Inflammatory macrophage treated with lipopolysaccharide for 4 hours (primary cell): ENCODE data around the gene LAMA2.

Experiments
- DNase-seq: peaks from one replicate; pipeline ENCODE4 v3.0.0-alpha.2; 2020

The LAMA2 gene, protein sequence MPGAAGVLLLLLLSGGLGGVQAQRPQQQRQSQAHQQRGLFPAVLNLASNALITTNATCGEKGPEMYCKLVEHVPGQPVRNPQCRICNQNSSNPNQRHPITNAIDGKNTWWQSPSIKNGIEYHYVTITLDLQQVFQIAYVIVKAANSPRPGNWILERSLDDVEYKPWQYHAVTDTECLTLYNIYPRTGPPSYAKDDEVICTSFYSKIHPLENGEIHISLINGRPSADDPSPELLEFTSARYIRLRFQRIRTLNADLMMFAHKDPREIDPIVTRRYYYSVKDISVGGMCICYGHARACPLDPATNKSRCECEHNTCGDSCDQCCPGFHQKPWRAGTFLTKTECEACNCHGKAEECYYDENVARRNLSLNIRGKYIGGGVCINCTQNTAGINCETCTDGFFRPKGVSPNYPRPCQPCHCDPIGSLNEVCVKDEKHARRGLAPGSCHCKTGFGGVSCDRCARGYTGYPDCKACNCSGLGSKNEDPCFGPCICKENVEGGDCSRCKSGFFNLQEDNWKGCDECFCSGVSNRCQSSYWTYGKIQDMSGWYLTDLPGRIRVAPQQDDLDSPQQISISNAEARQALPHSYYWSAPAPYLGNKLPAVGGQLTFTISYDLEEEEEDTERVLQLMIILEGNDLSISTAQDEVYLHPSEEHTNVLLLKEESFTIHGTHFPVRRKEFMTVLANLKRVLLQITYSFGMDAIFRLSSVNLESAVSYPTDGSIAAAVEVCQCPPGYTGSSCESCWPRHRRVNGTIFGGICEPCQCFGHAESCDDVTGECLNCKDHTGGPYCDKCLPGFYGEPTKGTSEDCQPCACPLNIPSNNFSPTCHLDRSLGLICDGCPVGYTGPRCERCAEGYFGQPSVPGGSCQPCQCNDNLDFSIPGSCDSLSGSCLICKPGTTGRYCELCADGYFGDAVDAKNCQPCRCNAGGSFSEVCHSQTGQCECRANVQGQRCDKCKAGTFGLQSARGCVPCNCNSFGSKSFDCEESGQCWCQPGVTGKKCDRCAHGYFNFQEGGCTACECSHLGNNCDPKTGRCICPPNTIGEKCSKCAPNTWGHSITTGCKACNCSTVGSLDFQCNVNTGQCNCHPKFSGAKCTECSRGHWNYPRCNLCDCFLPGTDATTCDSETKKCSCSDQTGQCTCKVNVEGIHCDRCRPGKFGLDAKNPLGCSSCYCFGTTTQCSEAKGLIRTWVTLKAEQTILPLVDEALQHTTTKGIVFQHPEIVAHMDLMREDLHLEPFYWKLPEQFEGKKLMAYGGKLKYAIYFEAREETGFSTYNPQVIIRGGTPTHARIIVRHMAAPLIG (N-terminal part only)

DNA sequence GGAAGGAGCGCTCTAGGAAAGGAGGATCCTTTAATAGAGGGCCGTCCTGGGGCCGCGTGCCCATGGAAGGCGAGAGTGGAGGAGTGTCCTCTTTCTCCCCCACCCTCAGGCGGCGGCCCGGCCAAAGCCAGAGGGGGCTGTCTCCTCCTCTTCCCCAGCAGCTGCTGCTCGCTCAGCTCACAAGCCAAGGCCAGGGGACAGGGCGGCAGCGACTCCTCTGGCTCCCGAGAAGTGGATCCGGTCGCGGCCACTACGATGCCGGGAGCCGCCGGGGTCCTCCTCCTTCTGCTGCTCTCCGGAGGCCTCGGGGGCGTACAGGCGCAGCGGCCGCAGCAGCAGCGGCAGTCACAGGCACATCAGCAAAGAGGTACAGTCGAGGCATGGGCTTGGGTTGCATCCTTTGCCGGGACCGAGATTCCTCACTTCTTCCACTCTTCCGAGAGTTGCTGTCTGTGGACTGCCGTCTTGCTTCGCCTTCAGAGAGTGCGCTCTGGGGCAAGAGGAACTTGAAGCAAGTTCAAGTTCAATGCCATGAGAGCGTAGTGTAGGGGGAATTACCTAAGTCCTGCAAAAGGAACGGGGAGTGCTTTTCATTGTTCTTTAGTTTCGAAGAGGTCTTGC is at the start of gene LAMA2:
TSS of gene LAMA2 (plus strand) at position 148 of the 621 bp plus-strand sequence. CDS start at position 256, 108 bp downstream.
- DNase-seq, result no peak

DNA sequence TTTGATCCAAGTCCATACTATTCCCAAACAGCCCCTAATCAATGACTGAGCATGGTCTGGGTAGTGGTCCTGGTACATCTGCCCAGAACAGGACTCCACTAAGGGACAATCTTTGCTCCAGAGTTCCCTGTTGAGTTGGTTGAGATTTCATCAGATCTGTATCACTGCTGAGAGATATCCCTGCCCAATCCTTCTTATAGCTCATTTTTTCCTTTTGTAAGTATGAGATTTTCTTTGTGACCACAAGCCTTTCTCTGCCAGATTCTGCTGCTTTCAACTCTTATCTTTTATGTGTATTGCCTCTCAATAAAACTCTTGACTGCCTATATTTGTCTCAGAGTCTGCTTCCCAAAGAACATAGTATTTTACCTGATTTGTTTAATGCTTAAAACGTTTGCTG is 46.2 kb upstream of the LAMA2 start:
- no peak for DNase-seq

DNA sequence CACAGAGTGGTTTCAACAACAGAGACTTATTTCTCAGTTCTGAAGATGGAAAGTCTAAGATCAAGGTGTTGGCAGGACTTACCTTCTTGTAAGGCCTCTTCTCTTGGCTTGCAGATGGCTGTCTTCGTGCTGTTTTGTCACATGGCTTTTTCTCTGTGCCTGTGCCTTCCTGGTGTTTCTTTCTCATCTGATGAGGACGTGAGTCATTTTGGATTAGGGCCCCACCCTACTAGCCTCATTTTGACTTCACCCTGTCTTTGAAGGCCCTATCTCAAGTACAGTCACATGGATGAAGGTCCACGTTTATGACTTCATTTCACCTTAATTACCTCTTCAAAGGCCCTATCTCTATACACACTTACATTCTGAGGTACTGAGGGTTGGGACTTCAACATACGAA is 41.4 kb upstream of the LAMA2 start:
- no peak for DNase-seq

DNA sequence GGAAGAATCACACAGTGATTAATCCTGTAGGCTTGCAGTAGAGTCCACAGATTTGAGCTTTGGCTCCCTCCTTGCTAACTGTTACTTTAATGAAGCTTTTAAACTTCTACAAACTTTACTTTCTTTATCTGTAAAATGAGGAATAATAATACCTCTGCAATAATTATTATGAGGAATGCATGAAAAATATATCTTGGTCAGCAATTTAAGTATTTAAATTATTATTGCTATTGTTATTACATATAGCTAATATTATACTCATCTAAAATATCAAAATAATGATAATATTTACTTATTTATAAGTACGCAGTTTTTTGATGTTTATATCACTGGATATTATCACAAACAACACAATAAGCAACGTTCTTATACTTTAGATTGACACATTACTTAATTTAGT is 38.3 kb upstream of the LAMA2 start:
- DNase-seq, result no peak

DNA sequence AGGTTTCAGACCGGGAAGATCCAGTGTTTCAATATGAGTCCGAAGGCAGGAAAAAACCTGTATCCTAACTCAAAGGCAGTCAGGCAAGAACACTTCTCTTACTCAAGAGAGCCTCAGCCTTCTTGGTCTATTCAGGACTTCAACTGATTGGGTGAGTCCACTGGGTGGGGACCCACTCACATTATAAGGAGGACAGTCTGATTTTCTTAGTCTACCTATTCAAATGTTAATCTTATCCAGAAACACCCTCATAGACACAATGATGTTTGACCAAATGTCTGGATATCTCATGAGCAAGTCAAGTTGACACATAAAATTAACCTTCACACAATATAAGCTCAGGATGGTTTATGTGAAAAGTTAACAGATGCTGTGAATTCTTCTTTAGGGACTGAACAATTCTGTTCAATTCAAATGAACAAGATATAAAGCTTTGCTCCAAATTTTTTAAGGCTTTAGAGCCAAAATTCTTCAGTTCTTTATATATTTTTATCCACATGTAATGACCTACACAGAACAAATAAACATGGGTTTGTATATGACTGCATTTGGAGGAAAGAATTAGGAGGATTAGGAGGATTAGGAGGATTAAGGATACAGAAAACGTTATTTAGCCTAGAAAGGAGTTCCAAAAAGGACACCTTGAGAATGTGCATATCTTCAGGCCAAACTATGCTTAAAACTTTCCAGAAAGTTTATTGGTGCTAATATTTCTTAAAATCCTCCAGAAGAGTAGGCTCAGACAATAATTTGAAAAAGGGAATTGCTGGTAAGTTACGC is 35.3 kb upstream of the LAMA2 start:
- no peak for DNase-seq

DNA sequence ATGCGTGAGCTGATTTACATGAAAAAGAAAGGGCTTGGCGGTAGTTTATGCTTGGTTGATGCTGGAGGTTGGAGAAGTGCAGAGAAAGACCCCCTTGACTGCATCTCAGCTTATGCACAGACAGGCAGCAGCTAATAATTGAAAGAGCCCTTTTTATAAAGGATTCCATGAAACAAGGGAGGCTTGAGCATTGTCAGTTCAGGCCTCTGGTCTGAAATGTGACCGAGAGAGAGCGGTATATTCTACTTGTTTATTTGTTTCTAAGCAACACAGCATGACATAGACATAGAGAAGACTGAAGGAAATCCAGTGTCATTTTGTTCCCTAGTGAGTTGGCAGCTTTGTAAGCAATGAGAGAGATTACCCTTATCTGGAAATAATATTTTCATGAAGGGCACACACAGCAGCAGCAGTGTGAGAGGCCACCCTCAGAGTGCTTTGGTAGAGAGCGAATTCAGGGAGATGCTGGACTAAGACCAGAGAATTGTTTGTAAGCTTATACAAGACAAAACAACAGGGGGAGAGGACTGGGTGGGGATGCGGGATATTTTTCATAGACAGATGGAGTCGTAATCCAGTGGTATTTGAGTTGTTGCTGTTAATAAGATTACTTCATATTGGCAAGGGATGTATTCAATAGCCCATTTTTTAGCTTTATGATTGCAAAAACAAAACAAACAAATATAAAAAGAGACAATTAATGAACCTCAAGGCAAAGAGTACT is 34.6 kb upstream of the LAMA2 start:
- DNase-seq, result no peak

DNA sequence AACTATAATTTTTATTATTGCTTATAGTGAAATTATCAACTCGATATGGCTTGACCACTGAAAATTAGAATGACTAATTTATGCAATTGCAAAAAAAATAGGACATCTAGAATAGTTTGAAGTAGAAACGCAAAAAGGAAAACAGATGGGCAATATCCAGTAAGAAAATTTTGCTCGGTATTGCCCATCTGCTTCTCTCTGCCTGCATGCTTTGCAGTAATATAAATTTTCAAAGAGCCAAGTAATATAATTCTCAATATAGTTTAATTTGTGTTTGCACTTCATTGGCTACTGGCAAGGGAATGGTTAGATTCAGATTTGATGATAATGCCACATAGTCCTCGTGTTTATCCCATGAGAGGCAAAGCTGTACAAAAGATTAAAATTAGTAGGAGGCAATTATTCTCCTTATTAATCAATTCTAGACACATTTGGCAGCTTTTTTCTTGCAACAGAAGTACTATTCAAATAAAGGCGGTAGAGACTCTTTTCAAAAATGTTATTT is 27.3 kb upstream of the LAMA2 start:
- no peak for DNase-seq

DNA sequence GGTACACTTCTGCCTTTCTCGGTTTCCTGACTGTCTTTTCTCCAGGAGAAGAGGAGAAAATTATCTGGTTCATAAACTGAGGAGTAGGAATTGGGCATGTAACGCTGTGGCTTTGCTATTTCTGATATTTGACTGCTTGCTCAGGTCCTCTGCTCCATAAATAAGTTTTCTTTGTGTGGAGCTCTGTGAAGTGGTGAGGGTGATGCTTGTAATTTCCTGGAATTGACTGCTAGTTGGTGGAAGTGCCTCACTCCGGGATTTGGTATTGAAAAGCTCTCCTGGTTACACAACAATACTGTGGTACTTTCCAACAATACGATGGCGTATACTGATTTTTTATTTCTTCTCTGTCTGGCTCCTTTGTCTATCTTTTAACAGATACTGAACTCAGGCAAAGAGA is 25.1 kb upstream of the LAMA2 start:
- no peak for DNase-seq

DNA sequence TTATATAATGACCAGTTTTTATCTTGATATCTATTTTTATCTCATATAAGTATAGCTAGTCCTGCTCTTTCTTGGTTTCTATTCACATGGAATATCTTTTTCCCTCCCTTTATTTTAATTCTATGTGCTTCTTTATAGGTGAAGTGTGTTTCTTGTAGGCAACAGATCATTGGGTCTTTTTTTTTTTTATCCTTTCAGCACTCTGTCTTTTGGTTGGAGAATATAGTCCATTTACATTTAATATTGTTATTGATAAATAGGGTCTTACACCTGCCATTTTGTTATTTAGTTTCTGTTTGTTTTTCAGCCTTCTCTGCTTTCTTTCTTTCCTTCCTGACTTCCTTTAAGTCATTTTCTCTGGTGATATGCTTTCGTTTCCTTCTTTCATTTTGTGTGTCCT is 22.2 kb upstream of the LAMA2 start:
- no peak for DNase-seq

DNA sequence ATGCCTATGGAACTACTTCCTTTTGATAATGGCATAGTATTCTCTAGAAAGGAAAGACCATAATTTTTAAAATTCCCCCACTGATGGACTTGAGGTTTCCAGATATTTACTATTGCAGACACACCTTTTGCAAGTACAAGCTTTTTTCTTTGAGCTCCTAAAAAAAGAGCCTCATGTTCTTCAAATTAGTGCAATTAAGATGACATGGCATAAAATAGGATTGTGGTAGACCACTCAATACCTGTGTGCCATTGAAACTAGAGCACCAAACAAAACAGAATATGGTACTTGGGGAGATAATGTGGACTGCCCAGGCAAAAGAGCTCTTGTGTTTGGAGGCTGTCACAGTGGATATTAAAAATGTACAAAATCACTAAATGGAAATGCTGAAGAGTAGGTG is 19.0 kb upstream of the LAMA2 start:
- DNase-seq, result no peak

DNA sequence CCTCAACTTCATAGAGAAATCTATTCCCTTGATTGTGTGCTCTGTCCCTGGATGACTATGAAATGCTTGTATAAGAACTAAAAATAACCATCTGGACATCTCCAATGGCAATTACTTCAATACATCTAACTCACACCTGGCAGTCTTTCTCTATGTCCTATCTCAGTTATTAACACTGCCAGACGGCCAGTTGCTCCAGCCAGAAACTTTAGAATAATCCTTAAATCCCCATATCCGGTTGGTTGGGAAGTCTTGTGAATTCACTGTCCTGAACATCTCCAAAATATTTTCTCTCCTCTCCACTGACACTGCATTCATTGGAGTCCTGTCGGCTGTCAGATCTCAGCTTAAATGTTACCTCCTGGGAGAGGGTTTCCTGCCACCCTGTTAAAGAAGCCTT is 12.2 kb upstream of the LAMA2 start:
- DNase-seq, result no peak

DNA sequence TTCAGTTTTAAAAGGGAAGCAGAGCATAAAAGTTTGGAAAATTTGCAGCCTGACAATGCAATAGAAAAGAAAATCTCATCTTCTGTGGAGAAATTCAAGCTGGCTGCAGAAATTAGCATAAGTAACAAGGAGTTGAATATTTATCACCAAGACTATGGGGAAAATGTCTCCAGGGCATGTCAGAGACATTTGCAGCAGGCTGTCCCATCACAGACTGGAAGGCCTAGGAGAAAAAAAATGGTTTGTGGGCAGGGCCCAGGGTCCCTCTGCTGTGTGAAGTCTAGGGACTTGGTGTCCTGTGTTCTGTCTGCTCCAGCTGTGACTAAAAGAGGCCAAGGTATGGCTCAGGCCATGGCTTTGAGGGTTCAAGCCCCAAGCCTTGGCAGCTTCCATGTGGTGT is 8.1 kb upstream of the LAMA2 start:
- DNase-seq, result no peak

DNA sequence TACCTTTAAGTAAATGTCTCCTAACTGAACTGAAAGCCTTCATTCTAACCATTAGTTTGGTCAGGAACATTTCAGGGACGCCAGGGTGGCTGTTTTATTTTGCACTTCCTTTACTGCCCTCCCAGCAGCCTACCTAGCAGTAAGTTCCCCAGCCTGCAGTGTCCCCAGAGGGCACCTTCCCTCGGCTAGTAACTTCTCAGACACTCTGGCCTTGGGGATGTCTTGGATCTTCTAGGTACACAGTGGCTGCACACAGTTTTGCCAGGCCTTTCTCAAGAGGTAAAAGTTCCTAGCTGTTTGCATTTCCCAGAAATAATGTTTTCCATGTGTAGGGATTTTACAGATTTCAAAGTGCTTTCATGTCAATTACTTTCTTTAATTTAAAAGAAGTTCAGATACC is 378 bp upstream of the LAMA2 start:
- DNase-seq, result no peak

DNA sequence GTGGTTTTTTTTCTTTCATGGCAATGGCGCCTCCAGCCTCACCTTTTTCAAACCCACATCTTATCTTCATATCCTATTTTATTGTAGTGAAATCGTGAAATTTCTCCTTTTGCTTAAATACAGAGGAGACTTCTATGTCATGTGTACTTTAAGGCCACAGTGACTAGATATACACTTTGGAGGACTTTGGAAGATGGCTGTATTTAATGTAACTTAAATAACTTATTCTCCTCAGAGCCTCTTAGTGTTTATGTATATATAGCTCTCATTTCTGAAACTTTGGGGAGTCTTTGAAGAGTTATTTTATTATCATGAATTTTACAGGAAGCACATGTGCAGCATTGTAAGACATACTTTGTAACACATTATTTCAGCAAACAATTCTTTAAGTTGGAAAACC is 968 bp downstream of the LAMA2 start:
- no peak for DNase-seq

DNA sequence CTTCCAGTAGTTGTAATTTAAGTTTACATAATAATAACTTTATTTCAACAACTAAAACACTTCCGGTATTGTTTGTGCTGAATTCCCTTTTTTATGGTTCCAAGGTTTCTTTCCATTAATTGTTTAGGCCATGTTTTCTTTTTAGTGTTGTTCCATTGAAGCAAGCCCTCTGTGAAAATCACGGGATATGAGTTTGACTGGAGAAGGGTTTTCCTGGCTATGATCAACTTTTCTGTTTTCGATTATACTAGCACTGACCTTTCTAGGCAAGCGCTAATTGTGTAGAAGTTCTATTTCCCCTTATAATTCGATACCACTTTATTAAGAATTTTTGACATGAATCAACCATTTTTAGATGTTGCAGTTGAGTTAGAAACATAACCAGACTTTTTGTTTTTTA is 2.4 kb downstream of the LAMA2 start:
- DNase-seq, result no peak

DNA sequence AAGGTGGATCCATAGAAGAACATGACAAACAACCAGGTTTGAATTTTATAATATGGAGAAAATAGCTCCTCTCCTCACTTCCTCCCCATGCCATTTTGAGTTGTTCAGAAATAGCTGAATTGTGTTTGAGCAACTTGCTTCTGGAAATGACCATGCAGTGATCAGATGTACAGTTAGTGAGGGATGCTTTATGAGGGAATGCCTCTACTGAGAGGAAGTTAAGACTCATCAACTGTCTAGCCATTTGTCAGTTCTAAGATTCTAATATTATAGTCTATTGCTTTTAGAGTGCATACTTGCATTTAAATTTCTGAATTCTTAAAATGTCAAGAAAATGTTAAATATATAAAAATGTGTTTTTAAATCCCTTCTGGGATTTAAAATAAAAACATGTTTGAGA is 3.8 kb downstream of the LAMA2 start:
- no peak for DNase-seq

DNA sequence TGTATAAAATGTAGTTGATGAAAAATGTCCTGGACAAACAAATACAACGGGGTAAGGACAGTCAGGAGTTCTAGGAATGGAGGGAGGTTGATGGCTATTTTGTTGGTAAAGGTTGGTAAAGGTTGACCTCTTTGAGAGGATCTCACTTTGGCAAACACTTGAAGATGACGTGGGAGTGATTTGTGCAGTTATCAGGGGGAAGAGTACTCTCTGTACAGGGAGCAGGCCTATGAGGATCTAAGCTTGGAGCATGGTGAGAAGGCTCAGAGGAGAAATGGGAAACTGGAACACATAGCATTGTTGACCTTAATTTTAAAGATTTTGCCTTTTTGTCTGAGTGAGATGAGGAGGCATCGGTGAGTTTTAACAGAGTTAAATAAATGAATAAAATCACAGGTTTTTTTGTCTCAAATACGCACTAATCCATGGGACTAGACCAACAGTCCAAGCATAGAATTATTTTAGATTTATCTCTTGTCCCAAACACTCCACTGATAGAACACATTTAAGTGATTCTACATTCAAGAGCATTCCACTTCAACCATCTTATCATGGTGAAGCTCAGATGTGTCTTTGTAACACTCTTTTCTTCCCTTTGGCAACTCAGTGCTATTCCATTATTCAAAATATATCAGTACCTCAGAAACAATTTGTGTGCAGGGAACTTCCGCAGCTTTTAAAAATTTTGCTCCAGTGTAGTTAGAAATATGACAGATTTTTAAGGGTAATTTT is 5.7 kb downstream of the LAMA2 start:
- no peak for DNase-seq

DNA sequence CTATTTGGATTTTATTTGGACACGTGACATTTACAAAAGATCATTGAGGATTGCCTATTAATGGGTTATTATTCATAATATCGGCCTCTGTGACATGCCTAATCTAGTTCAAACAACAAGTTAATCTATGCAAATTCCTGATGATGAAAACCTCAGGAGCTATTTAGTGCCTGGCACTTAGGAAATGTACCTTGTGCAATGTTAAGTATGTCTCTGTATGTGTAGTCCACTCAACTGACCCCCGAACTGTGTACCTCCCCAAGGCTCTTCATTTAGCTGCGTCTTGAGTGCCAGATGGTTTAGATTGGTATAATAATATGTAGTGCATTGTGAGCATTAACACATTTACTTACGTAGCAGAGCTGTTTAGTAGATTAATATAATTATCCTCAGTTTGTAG is 6.9 kb downstream of the LAMA2 start:
- DNase-seq, result no peak

DNA sequence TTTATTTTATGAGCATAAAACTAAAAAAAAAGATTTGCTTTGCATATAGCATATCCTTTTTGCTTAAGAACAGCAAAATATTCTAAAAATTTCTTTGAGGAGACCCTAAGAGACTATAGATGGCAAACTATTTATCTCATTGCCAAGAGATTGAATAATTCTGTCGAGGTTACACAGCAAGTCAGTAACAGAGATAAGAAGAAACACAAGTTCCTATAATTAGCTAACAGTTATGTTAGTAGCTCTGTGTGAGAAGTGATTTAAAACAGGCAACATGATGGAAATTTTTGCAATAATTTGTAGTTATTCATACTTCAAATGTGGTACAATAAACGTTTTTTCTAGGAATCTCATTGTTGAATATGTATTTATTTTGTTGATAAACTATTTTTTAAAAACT is 9.1 kb downstream of the LAMA2 start:
- DNase-seq, result no peak

DNA sequence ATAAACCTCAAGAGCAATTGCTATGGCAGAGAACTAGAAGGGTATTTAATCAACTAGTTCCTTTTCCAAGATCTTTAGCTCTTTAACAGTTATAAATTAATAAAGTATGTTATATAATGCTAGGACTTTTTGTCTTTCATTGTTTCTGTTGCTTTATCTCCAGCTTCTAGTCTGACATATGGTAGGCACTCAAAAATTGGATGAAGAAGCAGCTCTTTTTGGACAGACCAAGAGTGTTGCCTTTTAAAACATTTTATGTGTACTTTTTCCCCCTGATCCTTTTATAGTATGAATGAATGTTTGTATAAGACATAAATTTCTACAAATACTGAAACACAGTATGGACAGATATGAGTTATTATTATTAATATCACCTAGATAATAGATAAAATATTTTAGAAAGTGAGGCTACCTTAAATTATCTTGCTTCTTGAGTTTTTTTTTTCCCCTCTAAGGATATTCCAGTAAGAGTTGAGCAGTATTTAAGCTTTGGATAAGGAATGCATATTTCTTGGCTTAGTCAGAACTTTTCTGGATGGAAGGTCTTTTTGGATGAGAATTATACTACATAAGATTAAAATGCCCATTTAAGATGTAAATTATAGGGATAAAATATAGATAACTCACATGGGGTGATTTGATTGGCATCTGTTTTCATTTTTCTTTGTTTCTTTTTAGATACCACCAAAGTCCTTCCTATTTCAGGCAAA is 16.6 kb downstream of the LAMA2 start:
- DNase-seq, result no peak
